Left ventricle myocardium inferior (tissue), 1 donor: ENCODE results near the gene GAMT. TPM values are rescaled to one million over a fixed set of nuclear protein-coding genes. Genes with fewer than 3 reads are reported as not detected.

Experiments
- DNase-seq: peaks from one replicate; pipeline ENCODE4 v3.0.0-alpha.2; 2020
- H3K27ac ChIP-seq: fragments of 200-600 bp; replicated peaks from 2 replicates; pipeline ENCODE4 v1.8.0; 2021
- H3K27me3 ChIP-seq: fragments of 200-600 bp; 2 replicates; pipeline ENCODE4 v1.8.0; 2021; ENCODE audit warnings: low read depth
- H3K36me3 ChIP-seq: fragments of 200-600 bp; 2 replicates; pipeline ENCODE4 v1.8.0; 2021
- H3K4me1 ChIP-seq: fragments of 200-600 bp; 2 replicates; pipeline ENCODE4 v1.8.0; 2021
- H3K4me3 ChIP-seq: fragments of 200-600 bp; 2 replicates; pipeline ENCODE4 v1.8.0; 2021; ENCODE audit warnings: mild to moderate bottlenecking, moderate library complexity
- H3K9me3 ChIP-seq: fragments of 200-600 bp; replicated peaks from 2 replicates; pipeline ENCODE4 v1.8.0; 2021
- CTCF ChIP-seq: fragments of 200-600 bp; IDR thresholded peaks from 2 replicates; pipeline ENCODE4 v1.8.0; 2021; ENCODE audit warnings: antibody characterized with exemption, mild to moderate bottlenecking, borderline replicate concordance
- intact Hi-C: fragments of 100-400 bp; cut with micrococcal nuclease; formaldehyde crosslinking; loops from one replicate; pipeline ENCODE4 v1.11.0; 2022
- total RNA-seq: library from RNA; stranded (reverse); fragmentation: NEBNext Ultra II Directional; extraction: Animal tissue kit (Norgen Biotek cat#: 25700); gene quantifications from one replicate; pipeline ENCODE4 v1.2.1, GENCODE V29; 2021
- donor health status: DM: no; HTN: yes; CAD: no; lungs with severe emphysema.

GAMT gene
- total RNA-seq, 1 donor from 2014 or later = 77.0 TPM

GRCh38 chr19:1364070-1364704 is 37.2 kb downstream of the GAMT start:
- intact Hi-C loops = no loop called here
- TF ChIP-seq CTCF = no peak
- DNase-seq = no peak
- no peak overlapping the region for H3K27ac ChIP-seq
- H3K4me3 ChIP-seq = no peak overlapping the region
- H3K9me3 ChIP-seq = no peaks in the 10 kb centered on the region
- H3K27me3 ChIP-seq = no peaks in the 10 kb centered on the region
- H3K4me1 ChIP-seq = peaks cover 37% of the 10 kb centered on the region
- peaks cover 78% of the 10 kb centered on the region for H3K36me3 ChIP-seq

- Histone ChIP-seq H3K9me3 (no peaks in the 10 kb centered on the region), H3K4me3 (no peak overlapping the region), H3K36me3 (peaks cover 80% of the 10 kb centered on the region), H3K27me3 (no peaks in the 10 kb centered on the region), H3K4me1 (peaks cover 37% of the 10 kb centered on the region), H3K27ac (no peak overlapping the region)
- DNase-seq = no peak
- intact Hi-C loops = no loop called here
- no peak for TF ChIP-seq CTCF
These were observed 37.7 kb downstream of the GAMT start for GRCh38 chr19:1363599-1363998.

GRCh38 chr19:1362387-1363257 is 38.7 kb downstream of the GAMT start:
- no peak overlapping the region for H3K4me3 ChIP-seq
- intact Hi-C loops = no loop called here
- H3K27me3 ChIP-seq = no peaks in the 10 kb centered on the region

GRCh38 chr19:1361601-1362386 is 39.5 kb downstream of the GAMT start:
- H3K4me1 ChIP-seq = peaks cover 38% of the 10 kb centered on the region
- peak overlapping the region; percentile 50 for H3K4me3 ChIP-seq
- peaks cover 83% of the 10 kb centered on the region for H3K36me3 ChIP-seq
- H3K27me3 ChIP-seq = no peaks in the 10 kb centered on the region
- no peak for DNase-seq
- no peaks in the 10 kb centered on the region for H3K9me3 ChIP-seq
- no peak for TF ChIP-seq CTCF
- peak overlapping the region; percentile 73 for H3K27ac ChIP-seq
- intact Hi-C loops = no loop called here

More at GRCh38 chr19:1362387-1363257, 38.7 kb downstream of the GAMT start:
- Histone ChIP-seq H3K4me1 (peaks cover 37% of the 10 kb centered on the region), H3K36me3 (peaks cover 83% of the 10 kb centered on the region), H3K27ac (peak overlapping the region; percentile 73), H3K9me3 (no peaks in the 10 kb centered on the region)
- TF ChIP-seq CTCF = no peak
- DNase-seq = no peak

- Histone ChIP-seq H3K9me3 (no peaks in the 10 kb centered on the region), H3K4me3 (peak overlapping the region; percentile 50), H3K27ac (peak overlapping the region; percentile 73), H3K4me1 (peaks cover 46% of the 10 kb centered on the region), H3K36me3 (peaks cover 80% of the 10 kb centered on the region), H3K27me3 (no peaks in the 10 kb centered on the region)
- DNase-seq = peak; percentile 78
- intact Hi-C loops = no loop called here
- no peak for TF ChIP-seq CTCF
These were observed 40.4 kb downstream of the GAMT start for GRCh38 chr19:1360818-1361461.
